ENCODE data around the gene CYP24A1.

CYP24A1 gene

DNA sequence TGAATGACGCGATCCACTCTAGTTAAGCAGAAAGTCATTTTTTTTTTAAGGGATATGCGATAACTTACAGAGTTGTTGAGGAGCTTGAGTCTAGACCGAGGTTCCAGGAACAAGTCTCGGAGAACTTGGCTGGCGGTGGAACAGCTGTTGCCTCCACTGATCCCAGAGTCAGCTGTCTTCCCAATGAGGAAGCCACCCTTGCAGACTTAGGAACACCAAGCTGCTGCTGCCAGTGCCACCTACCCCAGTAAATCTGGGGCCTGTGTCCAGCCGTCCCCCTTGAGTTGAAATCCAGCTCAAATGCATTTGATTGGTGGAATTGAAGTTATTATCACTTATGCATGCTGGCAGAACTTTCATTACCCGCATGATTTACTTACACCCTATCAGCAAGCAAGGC is 40.8 kb upstream of the CYP24A1 start:
- 97 to 98% methylated on average over 7 to 8 of the region's 8 CpGs for WGBS, 2 experiments
- peaks cover 6% of the 10 kb centered on the region for H3K4me1 ChIP-seq (ENCODE audit: control insufficient read depth, insufficient read depth, low read length)
- no peak overlapping the region for H3K4me3 ChIP-seq (ENCODE audit: insufficient read depth, low read depth, low read length)
- H3K27ac ChIP-seq (ENCODE audit: insufficient read depth, low read depth, low read length, poor library complexity, severe bottlenecking), result no peak overlapping the region
- H3K36me3 ChIP-seq (ENCODE audit: control insufficient read depth, insufficient read depth, low read length), result peaks cover 20% of the 10 kb centered on the region
- no peaks in the 10 kb centered on the region for H3K27me3 ChIP-seq (ENCODE audit: control insufficient read depth, insufficient read depth, low read length, poor library complexity, severe bottlenecking)
- no peaks in the 10 kb centered on the region for H3K9me3 ChIP-seq (ENCODE audit: control insufficient read depth, low read length)

DNA sequence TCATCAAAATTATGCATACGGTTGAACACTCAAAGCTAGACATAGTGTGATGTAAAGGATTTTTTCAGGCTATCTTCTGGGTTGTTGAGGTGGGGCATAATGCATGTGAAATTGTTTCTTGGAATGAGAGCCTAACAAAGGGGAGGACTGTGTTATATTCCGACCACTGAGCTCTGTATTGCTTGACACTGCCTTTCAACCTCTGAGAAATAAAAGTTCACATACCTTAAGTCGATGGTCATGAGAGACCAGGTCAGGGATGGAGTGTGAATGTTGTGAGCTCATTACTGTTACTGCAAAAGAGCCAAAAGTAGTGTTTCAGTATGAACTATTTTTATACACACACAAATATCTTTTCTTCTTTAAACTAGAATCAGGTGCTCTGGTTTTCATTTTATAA is 39.1 kb upstream of the CYP24A1 start:
- Histone ChIP-seq H3K9me3 (ENCODE audit: control insufficient read depth, low read length) (no peaks in the 10 kb centered on the region), H3K36me3 (ENCODE audit: control insufficient read depth, insufficient read depth, low read length) (peaks cover 20% of the 10 kb centered on the region), H3K4me3 (ENCODE audit: insufficient read depth, low read depth, low read length) (no peak overlapping the region), H3K27ac (ENCODE audit: insufficient read depth, low read depth, low read length, poor library complexity, severe bottlenecking) (no peak overlapping the region), H3K27me3 (ENCODE audit: control insufficient read depth, insufficient read depth, low read length, poor library complexity, severe bottlenecking) (no peaks in the 10 kb centered on the region), H3K4me1 (ENCODE audit: control insufficient read depth, insufficient read depth, low read length) (peaks cover 8% of the 10 kb centered on the region)
- WGBS, 2 experiments, result 100% methylated on average over 3 of the region's 3 CpGs

DNA sequence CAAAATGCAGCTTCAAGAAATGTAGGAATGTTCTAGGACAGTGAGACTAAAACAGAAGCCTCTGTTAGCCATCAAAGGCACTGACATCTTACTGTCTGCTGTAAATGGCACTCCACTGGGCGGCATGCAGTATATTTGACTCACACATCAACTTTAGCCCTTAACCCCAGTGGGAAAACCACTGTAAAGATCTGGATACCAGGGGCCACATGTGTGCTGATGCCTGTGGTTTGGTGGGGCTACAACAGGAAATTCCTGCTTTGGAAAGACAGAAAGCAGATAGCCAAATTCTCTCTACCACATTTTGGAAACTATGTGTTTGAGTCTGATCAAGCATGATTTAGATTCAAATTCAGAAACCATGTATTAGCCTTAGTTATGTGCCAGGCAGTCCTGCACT is 38.4 kb upstream of the CYP24A1 start:
- WGBS, 2 experiments, result 95 to 100% methylated on average over 1 of the region's 1 CpG
- peaks cover 8% of the 10 kb centered on the region for H3K4me1 ChIP-seq (ENCODE audit: control insufficient read depth, insufficient read depth, low read length)
- H3K36me3 ChIP-seq (ENCODE audit: control insufficient read depth, insufficient read depth, low read length), result peaks cover 20% of the 10 kb centered on the region
- H3K27ac ChIP-seq (ENCODE audit: insufficient read depth, low read depth, low read length, poor library complexity, severe bottlenecking), result no peak overlapping the region
- H3K27me3 ChIP-seq (ENCODE audit: control insufficient read depth, insufficient read depth, low read length, poor library complexity, severe bottlenecking), result no peaks in the 10 kb centered on the region
- H3K9me3 ChIP-seq (ENCODE audit: control insufficient read depth, low read length), result no peaks in the 10 kb centered on the region
- no peak overlapping the region for H3K4me3 ChIP-seq (ENCODE audit: insufficient read depth, low read depth, low read length)

DNA sequence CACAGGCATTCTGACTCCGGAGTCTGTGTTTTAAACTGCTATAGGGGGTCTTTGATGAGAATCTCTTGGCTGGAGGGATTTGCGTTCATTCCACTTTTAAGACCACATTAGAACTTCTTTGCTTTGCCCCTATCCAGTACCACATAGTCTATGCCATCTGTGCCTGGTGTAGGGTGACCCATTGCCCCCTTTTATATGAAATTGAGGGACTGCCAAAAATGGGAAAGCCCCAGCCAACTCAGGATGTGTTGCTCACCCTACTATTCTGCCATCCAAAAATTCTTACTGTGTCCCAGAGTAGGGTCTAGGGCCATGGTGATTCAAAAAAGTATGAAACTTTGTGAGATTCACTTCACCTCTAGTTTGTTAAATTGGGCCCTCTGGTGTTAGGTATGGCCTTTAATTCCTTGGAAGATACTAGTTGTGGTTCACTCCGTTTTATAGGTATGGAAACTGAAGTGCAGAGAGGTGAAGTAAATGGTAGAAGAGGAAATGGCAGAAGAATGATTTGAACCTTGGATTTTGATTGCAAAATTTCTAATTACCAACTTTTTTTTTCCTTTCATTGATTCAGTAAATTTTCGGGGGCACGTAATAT is 35.5 kb upstream of the CYP24A1 start:
- Histone ChIP-seq H3K27ac (ENCODE audit: insufficient read depth, low read depth, low read length, poor library complexity, severe bottlenecking) (no peak overlapping the region), H3K36me3 (ENCODE audit: control insufficient read depth, insufficient read depth, low read length) (peaks cover 4% of the 10 kb centered on the region), H3K4me1 (ENCODE audit: control insufficient read depth, insufficient read depth, low read length) (peaks cover 8% of the 10 kb centered on the region), H3K27me3 (ENCODE audit: control insufficient read depth, insufficient read depth, low read length, poor library complexity, severe bottlenecking) (no peaks in the 10 kb centered on the region), H3K9me3 (ENCODE audit: control insufficient read depth, low read length) (no peaks in the 10 kb centered on the region), H3K4me3 (ENCODE audit: insufficient read depth, low read depth, low read length) (peak overlapping the region; percentile 95)
- 79 to 83% methylated on average over 5 of the region's 5 CpGs for WGBS, 2 experiments

DNA sequence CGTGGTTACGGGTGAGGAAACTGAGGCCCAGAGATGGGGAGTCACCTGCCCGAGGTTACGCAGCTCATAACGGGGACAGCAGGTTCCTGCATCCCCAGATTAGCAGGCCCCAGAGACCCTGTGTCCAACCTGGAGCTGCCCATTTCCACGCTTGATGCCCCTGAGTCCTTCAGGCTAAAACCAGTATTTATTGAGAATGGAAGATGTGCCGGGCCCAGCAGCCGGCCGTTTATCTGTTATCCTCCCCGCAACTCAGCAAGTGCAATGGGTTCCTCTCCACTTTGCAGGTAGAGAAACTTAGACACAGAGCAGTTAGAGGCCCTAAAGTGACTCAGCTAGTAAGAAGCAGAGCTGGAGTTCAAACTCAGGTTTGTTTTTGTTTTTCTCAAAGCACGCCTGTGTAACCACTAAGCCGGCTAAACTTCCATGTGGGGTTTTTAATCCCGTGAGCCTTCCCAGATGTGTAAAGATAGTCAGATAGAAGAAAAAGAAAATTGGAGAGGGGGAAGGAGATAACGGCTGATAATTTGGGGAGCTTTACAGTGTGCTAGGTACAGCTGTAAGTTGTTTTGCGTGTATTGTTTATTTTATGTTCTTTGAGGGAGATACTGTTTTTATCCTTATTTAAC is 34.9 kb upstream of the CYP24A1 start:
- Histone ChIP-seq H3K27ac (ENCODE audit: insufficient read depth, low read depth, low read length, poor library complexity, severe bottlenecking) (no peak overlapping the region), H3K27me3 (ENCODE audit: control insufficient read depth, insufficient read depth, low read length, poor library complexity, severe bottlenecking) (no peaks in the 10 kb centered on the region), H3K4me3 (ENCODE audit: insufficient read depth, low read depth, low read length) (peak overlapping the region; percentile 95), H3K36me3 (ENCODE audit: control insufficient read depth, insufficient read depth, low read length) (peaks cover 4% of the 10 kb centered on the region), H3K9me3 (ENCODE audit: control insufficient read depth, low read length) (no peaks in the 10 kb centered on the region), H3K4me1 (ENCODE audit: control insufficient read depth, insufficient read depth, low read length) (peaks cover 8% of the 10 kb centered on the region)
- WGBS, 2 experiments, result 9 to 10% methylated on average over 15 of the region's 15 CpGs

DNA sequence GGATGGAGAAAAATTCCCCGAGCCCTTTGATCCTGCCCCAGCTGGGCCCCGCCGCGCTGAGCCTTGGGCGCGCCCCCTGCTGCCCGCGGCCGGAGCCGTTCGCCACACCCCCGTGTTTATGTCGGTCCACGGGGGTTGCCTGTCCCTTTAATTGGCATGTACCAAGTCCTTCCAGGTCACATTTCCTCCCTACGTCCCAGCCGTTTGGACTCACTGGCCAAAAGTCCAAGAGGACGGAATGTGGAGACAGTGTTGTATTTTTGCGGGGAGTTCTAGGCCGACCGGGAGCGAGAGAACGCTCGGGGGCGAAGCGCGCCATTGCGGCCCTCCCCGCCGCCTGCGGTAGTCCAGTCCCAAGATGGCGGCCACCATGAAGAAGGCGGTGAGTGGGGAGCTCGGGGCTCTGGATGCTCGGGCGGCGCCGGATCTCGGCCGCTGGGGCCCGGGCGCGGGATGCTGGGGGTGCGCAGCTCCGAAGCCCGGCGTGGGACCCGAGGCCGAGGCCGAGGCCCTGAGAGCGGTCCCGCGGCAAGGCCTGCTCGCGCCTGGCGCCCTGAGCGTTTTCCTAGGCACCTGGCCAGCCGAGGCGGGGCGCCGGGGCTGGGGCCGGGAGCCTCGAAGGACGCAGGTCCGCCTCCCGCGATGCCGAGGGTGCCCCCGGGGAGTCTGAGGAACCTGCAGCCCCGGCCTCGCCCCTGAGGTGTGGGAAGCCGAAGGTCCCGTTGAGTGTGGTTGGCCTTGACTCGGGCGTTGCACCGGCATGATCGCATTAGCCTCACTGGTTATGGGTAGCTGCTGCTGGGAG is 34.2 kb upstream of the CYP24A1 start, which contains the start of gene PFDN4:
PFDN4 (plus strand) TSS at position 345 of the 805 bp plus-strand sequence; CDS start at position 359, 14 bp downstream.
- WGBS, 2 experiments, result 0% methylated on average over 76 of the region's 76 CpGs
- no peaks in the 10 kb centered on the region for H3K27me3 ChIP-seq (ENCODE audit: control insufficient read depth, insufficient read depth, low read length, poor library complexity, severe bottlenecking)
- peak within 1 kb of the TSS; percentile 95 for H3K4me3 ChIP-seq (ENCODE audit: insufficient read depth, low read depth, low read length)
- H3K9me3 ChIP-seq (ENCODE audit: control insufficient read depth, low read length), result no peaks in the 10 kb centered on the region
- H3K27ac ChIP-seq (ENCODE audit: insufficient read depth, low read depth, low read length, poor library complexity, severe bottlenecking), result peak within 1 kb of the TSS; percentile 95
- peaks cover 4% of the 10 kb centered on the region for H3K36me3 ChIP-seq (ENCODE audit: control insufficient read depth, insufficient read depth, low read length)
- H3K4me1 ChIP-seq (ENCODE audit: control insufficient read depth, insufficient read depth, low read length), result peaks cover 8% of the 10 kb centered on the region

DNA sequence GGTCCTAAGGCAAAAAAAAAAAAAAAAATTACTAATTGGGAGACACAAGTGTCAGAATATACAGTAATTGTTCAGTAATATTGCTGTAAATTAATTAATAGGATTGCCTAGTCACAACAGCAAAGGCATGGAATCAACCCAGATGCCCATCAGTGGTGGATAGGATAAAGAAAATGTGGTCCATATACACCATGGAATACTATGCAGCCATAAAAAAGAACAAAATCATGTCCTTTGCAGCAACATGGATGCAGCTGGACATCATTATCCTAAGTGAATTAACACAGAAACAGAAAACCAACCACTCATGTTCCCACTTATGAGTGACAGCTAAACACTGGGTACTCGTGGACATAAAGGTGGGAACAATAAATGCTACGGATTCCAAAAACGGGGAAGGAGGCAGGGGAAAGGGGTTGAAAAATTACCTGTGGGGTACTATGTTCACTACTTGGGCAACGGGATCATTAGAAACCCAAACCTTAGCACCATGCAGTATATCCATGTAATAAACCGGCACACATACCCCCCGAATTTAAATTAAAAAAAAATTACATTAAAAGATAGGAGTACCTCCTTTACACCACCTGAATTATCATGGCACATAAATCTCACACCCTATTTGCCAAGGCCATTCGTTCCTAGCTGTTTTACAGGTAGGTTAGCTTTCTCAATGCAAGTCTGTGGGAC is 33.4 kb upstream of the CYP24A1 start:
- 79 to 83% methylated on average over 7 of the region's 7 CpGs for WGBS, 2 experiments
- peaks cover 8% of the 10 kb centered on the region for H3K4me1 ChIP-seq (ENCODE audit: control insufficient read depth, insufficient read depth, low read length)
- H3K4me3 ChIP-seq (ENCODE audit: insufficient read depth, low read depth, low read length), result peak overlapping the region; percentile 95
- H3K9me3 ChIP-seq (ENCODE audit: control insufficient read depth, low read length), result no peaks in the 10 kb centered on the region
- H3K27ac ChIP-seq (ENCODE audit: insufficient read depth, low read depth, low read length, poor library complexity, severe bottlenecking), result no peak overlapping the region
- peaks cover 4% of the 10 kb centered on the region for H3K36me3 ChIP-seq (ENCODE audit: control insufficient read depth, insufficient read depth, low read length)
- H3K27me3 ChIP-seq (ENCODE audit: control insufficient read depth, insufficient read depth, low read length, poor library complexity, severe bottlenecking), result no peaks in the 10 kb centered on the region

DNA sequence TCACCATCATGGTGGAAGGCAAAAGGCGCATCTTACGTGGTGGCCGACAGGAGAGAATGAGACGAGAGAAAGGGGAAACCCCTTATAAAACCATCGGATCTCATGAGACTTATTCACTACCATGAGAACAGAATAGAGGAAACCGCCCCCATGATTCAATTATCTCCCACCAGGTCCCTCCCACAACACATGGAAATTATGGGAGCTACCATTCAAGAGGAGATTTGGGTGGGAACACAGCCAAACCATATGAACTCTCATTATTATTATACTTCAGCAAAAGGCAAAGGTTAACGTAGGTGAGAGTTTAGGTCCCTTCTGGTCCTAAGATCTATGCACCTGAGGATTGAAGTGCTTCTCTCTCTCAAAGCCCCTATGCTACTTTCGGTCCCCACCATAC is 31.7 kb upstream of the CYP24A1 start:
- Histone ChIP-seq H3K4me3 (ENCODE audit: insufficient read depth, low read depth, low read length) (no peak overlapping the region), H3K27ac (ENCODE audit: insufficient read depth, low read depth, low read length, poor library complexity, severe bottlenecking) (no peak overlapping the region), H3K4me1 (ENCODE audit: control insufficient read depth, insufficient read depth, low read length) (peaks cover 8% of the 10 kb centered on the region), H3K27me3 (ENCODE audit: control insufficient read depth, insufficient read depth, low read length, poor library complexity, severe bottlenecking) (no peaks in the 10 kb centered on the region), H3K9me3 (ENCODE audit: control insufficient read depth, low read length) (no peaks in the 10 kb centered on the region), H3K36me3 (ENCODE audit: control insufficient read depth, insufficient read depth, low read length) (no peaks in the 10 kb centered on the region)
- WGBS, 2 experiments, result 92% methylated on average over 8 of the region's 8 CpGs

DNA sequence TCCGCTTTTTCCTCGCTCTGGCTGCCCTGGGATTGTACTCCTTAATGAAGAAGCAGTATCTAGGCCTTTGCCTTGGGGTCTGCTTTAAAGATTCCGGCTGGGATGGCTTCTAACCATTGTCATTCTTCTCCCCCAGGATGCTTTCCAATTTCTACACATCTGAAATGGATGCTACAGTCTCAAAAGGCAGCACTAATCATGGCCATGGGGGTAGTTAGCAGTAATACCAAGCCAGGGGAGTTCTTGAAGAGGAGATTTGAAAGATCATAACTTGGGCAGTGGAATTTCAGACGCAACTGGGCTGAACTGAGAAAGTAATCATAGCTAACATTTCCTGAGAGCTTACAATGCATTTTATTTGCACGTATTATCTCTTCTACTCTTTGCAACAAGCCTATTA is 30.7 kb upstream of the CYP24A1 start:
- Histone ChIP-seq H3K36me3 (ENCODE audit: control insufficient read depth, insufficient read depth, low read length) (no peaks in the 10 kb centered on the region), H3K4me1 (ENCODE audit: control insufficient read depth, insufficient read depth, low read length) (peaks cover 1% of the 10 kb centered on the region)
- WGBS, 2 experiments, result 93 to 97% methylated on average over 5 of the region's 5 CpGs

DNA sequence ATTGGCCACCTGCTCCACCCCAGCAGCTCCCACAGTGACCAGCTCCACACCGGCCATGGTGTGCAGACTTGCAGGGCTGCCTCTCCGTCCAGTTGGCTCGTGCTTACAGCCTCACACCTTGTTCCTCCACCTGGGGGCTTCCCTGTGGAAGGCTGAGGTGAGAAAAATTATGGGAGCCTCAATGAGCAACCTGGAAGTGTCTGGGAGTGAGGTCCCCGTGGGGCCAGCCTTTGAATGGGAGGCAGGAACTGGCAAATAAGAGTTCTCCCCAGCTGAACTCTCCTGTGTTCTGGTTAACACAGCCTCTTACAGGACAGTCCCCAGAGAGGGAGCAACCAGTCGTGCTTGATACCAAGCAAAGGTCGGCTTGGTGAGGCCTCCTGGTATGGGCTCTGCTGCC is 30.3 kb upstream of the CYP24A1 start:
- no peaks in the 10 kb centered on the region for H3K9me3 ChIP-seq (ENCODE audit: control insufficient read depth, low read length)
- no peaks in the 10 kb centered on the region for H3K4me1 ChIP-seq (ENCODE audit: control insufficient read depth, insufficient read depth, low read length)
- no peak overlapping the region for H3K4me3 ChIP-seq (ENCODE audit: insufficient read depth, low read depth, low read length)
- H3K36me3 ChIP-seq (ENCODE audit: control insufficient read depth, insufficient read depth, low read length), result no peaks in the 10 kb centered on the region
- WGBS, 2 experiments, result 84 to 90% methylated on average over 6 of the region's 6 CpGs
- H3K27me3 ChIP-seq (ENCODE audit: control insufficient read depth, insufficient read depth, low read length, poor library complexity, severe bottlenecking), result no peaks in the 10 kb centered on the region
- no peak overlapping the region for H3K27ac ChIP-seq (ENCODE audit: insufficient read depth, low read depth, low read length, poor library complexity, severe bottlenecking)

More for the DNA sequence above, 30.7 kb upstream of the CYP24A1 start:
- Histone ChIP-seq H3K27ac (ENCODE audit: insufficient read depth, low read depth, low read length, poor library complexity, severe bottlenecking) (no peak overlapping the region), H3K27me3 (ENCODE audit: control insufficient read depth, insufficient read depth, low read length, poor library complexity, severe bottlenecking) (no peaks in the 10 kb centered on the region), H3K4me3 (ENCODE audit: insufficient read depth, low read depth, low read length) (no peak overlapping the region), H3K9me3 (ENCODE audit: control insufficient read depth, low read length) (no peaks in the 10 kb centered on the region)
